GM21529 (cell line): ENCODE results near the gene IL17B.

ENCODE experiments used
- ATAC-seq: cut with Tn5 transposase; IDR thresholded peaks from one replicate; pipeline ENCODE4 v1.9.1; 2021; ENCODE audit not compliant: unreplicated experiment

The IL17B gene

GRCh38 chr5:149362541-149362940 is 16.6 kb downstream of the IL17B start:
- no peak for ATAC-seq

- no peak for ATAC-seq
Observed at GRCh38 chr5:149360272-149360671, 18.8 kb downstream of the IL17B start.

DNA sequence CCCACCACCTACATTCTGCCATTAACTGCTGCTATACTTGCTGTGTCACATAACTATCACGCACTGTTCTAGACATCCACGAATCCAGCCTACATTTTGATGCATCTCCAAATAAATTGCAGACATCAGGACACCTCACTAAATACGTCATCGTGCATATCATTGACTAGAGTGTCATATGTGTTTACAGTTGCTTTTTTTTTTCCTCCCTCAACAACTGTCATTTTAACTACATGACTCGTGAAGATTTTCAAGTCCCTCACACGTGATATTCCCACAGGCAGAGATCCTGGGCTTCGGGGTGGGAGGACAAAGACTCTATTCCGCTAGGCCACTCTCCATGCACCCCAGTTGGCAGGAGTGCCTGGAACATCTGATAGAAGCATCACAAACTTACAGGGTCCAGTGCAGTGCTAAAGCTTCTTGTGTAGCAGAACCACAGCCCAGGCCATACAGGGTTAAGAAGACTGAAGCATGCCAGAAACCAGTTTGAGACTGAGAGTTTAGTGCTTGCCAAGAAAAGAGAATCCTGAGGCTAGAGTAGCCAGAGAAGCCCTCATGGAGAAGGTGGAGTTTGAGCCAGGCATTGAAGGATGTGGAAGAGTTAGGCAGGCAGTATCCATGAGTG is 20.1 kb downstream of the IL17B start:
- no peak for ATAC-seq

GRCh38 chr5:149358294-149358651 is 20.8 kb downstream of the IL17B start:
- ATAC-seq: peak; percentile 17

- peak; percentile 99 for ATAC-seq
Observed at GRCh38 chr5:149357370-149358293, 21.5 kb downstream of the IL17B start, which contains the start of gene PCYOX1L. Gene PCYOX1L, plus strand, starts transcription at chr5:149358046. Its CDS starts 23 bp downstream, at chr5:149358069.

DNA sequence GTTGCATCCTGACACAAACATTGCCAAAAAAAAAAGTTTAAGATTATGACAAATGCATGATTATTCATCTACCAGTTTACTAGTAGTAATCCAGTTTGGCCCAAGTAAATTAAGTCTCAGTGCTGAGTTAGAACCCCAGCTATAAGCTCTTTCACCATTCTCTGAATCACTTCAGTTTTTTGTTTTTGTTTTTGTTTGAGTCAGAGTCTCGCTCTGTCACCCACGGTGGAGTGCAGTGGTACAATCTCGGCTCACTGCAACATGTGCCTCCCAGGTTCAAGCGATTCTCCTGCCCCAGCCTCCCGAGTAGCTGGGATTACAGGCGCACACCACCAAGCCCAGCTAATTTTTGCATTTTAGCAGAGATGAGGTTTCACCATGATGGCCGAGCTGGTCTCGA is 22.7 kb downstream of the IL17B start:
- no peak for ATAC-seq

GRCh38 chr5:149355688-149356087 is 23.4 kb downstream of the IL17B start:
- ATAC-seq: no peak

DNA sequence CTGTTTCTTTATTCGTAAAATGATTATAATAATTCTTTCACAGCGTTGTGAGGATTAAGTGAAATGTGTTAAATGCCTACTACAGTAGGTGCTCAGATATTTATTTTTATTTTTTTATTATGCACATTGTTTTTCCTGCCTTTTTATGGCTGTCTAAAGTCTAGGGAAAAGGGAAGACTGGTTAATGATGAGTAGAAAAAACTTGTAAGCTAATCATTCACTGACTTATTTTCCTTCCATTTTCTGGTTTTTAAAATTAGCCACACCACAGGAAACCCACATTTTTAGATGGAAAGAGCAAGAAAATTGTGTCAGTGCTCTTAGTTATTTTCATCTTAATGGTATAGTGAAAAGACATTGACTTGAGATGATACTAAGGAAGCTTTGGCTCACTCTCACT is 25.2 kb downstream of the IL17B start:
- ATAC-seq: no peak

GRCh38 chr5:149352169-149352568 is 26.9 kb downstream of the IL17B start:
- ATAC-seq: no peak

DNA sequence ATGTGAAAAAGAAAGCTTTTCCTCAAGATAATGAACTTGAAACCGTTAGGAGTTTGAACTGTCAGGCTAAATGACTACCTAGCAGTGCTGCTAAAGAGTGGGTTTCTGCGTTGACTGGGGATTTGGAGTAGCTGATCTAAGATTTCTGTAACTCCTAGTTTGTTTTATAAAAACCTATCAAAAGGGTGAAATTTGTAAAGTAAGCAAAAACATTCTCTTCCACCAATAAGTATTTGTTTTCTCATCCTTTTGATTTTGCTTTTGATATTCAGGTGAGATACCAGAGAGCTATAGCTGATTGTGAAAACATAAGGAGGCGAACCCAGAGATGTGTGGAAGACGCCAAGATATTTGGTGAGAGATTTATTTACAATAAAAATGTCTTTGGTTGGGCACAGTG is 29.7 kb downstream of the IL17B start:
- no peak for ATAC-seq

DNA sequence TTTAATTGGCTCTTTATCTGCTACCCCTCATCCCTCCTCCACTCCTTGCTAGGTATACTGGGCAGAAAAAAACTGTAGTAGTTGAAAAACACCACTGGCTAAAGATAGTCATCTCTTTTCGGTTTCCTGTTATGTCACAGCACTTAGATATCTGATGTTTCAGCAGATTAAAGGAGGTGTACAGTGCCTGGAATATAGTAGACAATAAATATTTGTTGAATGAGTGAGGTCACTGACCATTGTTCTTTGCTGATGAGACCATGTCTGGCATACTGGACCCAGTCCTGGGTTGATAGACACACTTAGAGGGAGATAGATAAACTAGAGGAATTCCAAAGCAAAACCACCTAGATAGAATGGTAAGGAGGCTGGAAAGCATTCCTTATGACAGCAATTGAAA is 30.6 kb downstream of the IL17B start:
- ATAC-seq: no peak

DNA sequence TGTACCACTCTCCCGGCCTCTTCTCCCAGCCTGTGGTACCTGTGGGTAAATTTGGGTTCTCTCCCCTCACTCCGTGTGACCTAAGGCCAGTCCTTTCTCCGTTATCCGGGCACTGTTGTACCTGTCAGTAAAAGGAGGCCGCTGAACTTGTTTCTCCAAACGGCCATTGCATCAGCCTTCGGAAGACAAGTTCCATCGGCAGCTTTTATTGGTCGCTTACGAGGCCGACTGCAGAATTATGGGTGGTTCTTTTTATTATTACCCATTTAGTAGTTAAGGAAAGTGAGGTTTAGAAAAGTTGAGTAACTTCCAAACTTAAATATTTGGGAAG is 33.2 kb downstream of the IL17B start:
- ATAC-seq: peak; percentile 3

DNA sequence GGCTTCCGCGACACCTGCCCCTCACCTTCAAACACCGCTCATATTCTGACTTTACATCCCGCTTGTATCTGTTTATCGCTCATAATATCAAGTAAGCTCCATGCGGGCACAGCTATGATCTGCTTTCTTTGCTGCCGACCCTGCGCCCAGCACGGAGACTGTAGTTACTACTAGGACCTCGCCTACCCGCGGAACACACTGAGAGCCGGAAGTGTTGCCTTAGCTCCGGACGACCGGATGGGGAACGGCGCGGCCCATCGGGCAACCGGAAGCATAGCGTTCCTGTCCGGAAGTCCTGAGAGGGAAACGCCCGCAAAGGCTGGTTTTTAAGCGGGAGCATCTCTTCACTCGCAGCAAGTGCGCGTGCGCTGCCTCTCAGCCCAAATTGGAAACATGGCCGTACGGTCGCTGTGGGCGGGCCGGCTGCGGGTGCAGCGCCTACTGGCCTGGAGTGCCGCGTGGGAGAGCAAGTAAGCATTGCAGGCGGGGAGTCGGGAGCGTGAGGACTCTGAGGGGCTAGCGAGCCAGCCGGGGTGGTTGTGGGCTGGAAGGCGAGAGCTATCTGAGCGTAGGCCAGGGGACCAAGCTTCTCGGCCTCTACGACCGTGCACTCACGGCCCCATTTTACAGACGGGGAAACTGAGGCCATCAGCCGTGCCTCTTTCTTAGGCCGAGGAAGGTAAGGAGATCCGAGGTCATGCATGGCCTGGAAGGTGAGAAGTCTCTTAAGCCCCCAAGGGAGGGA is 33.8 kb downstream of the IL17B start, which contains the start of gene GRPEL2:
GRPEL2 (plus strand) TSS at position 353 of the 745 bp plus-strand sequence; CDS start at position 394, 41 bp downstream.
- peak; percentile 98 for ATAC-seq

- ATAC-seq: no peak
Observed at GRCh38 chr5:149344151-149344550, 34.9 kb downstream of the IL17B start.

DNA sequence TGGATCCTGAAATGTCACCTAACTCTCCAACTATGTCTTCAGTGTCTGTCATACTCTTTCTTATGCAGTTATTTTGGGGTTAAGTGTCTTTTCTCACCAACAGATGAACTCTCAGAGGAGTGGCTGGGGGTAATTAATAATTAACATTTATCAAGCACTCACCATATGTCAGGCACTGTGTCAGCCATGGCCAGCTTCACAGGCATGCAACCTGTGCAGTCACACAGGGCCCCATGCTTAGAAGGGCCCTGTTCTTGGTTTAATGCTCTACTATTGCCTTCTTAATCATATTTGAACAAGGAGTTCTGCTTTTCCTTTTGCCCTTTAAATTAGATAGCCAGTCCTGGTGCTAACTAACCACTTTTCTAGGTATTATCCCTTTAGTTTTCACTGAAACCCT is 37.2 kb downstream of the IL17B start:
- no peak for ATAC-seq

DNA sequence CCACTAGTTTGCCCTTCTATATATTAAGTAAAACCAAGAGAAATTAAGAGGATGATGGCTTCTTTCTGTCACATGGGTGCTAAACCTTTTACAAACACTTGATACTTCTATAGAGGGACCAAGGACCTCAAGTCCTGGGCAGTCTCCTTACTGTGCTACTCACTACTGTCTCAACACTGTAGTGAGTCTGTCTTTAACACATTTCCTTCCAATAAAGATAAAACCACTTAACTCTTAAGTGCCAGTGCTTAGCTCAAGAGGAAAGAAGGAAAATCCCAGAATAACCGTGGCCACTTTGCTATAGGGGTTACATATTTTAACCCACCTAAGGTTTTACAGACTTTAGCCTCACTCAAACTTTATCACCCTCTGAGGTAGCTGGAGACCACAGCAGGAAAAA is 38.2 kb downstream of the IL17B start:
- ATAC-seq: no peak

- no peak for ATAC-seq
Observed at GRCh38 chr5:149338364-149338763, 40.7 kb downstream of the IL17B start.

GRCh38 chr5:149337736-149338135 is 41.4 kb downstream of the IL17B start:
- ATAC-seq: no peak

- no peak for ATAC-seq
Observed at GRCh38 chr5:149333711-149334443, 45.2 kb downstream of the IL17B start.

GRCh38 chr5:149328177-149328576 is 50.9 kb downstream of the IL17B start:
- no peak for ATAC-seq

DNA sequence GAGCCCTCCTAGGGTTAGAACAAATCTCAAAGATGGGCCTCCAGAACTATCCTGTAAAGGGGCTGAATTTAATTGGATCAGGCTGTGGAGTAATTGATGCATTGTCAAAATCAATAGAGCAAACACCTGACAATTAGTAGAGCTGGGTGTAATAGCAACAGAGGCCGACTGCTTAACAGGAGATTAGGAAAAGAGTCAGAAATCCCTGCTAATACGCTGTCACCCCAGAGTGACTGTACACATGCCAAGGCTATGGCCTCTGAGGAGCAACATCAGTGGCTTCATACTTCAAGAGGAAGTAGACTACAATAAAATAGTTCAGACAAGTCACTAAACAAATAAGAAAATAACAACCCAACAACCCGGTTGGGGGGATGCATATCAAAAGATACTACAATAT is 52.5 kb downstream of the IL17B start:
- no peak for ATAC-seq
